GM23338 (cell line): Measurements from ENCODE around the gene ENPP4. TPM values are rescaled to one million over a fixed set of nuclear protein-coding genes. Genes with fewer than 3 reads are reported as not detected.

Experiments
- ATAC-seq: fragments of 200-7000 bp; cut with Tn5 transposase; 3 replicates; pipeline ENCODE4 v1.9.1; 2020
- DNase-seq: peaks from one replicate; pipeline ENCODE4 v3.0.0-alpha.2; 2015; ENCODE audit warnings: low spot score
- H2AFZ ChIP-seq: fragments of 200-600 bp; sonication (generic); 2 replicates; pipeline ENCODE4 v1.8.0; 2016; ENCODE audit warnings: antibody characterized with exemption, mild to moderate bottlenecking, moderate library complexity
- H3F3A ChIP-seq: fragments of 200-600 bp; sonication (generic); replicated peaks from 2 replicates; pipeline ENCODE4 v1.8.0; 2017; ENCODE audit warnings: antibody characterized with exemption, mixed run types, low read depth
- H3K27ac ChIP-seq: fragments of 200-600 bp; sonication (generic); 2 replicates; pipeline ENCODE4 v1.6.1; 2016; ENCODE audit warnings: low read depth
- H3K27me3 ChIP-seq: fragments of 200-600 bp; sonication (generic); 2 replicates; pipeline ENCODE4 v1.8.0; 2016; ENCODE audit warnings: mild to moderate bottlenecking, mixed run types, moderate library complexity; ENCODE audit not compliant: insufficient read depth
- H3K36me3 ChIP-seq: fragments of 200-600 bp; sonication (generic); 2 replicates; pipeline ENCODE4 v1.8.0; 2016; ENCODE audit warnings: mild to moderate bottlenecking; ENCODE audit not compliant: insufficient read depth
- H3K4me1 ChIP-seq: fragments of 200-600 bp; sonication (generic); 2 replicates; pipeline ENCODE4 v1.8.0; 2016; ENCODE audit warnings: mild to moderate bottlenecking, moderate library complexity; ENCODE audit not compliant: insufficient read depth
- H3K4me2 ChIP-seq: fragments of 200-600 bp; sonication (generic); 2 replicates; pipeline ENCODE4 v1.7.1; 2017; ENCODE audit warnings: mixed run types
- H3K4me3 ChIP-seq: fragments of 200-600 bp; sonication (generic); 2 replicates; pipeline ENCODE4 v1.6.1; 2016; ENCODE audit warnings: mixed run types
- H3K79me2 ChIP-seq: fragments of 200-600 bp; sonication (generic); replicated peaks from 2 replicates; pipeline ENCODE4 v1.8.0; 2017; ENCODE audit warnings: mild to moderate bottlenecking; ENCODE audit not compliant: insufficient read depth
- H3K9me2 ChIP-seq: fragments of 200-600 bp; sonication (generic); 2 replicates; pipeline ENCODE4 v1.8.0; 2017; ENCODE audit not compliant: insufficient read depth
- H4K20me1 ChIP-seq: fragments of 200-600 bp; sonication (generic); replicated peaks from 2 replicates; pipeline ENCODE4 v1.8.0; 2017; ENCODE audit warnings: mild to moderate bottlenecking; ENCODE audit not compliant: insufficient read depth
- H3K27ac Mint-ChIP-seq: 2 replicates; pipeline ENCODE4 v1.8.0; 2020; ENCODE audit warnings: inconsistent platforms, mild to moderate bottlenecking, moderate library complexity, mixed read lengths
- H3K27me3 Mint-ChIP-seq: 3 replicates; pipeline ENCODE4 v1.8.0; 2022; ENCODE audit warnings: low read depth, mild to moderate bottlenecking, moderate library complexity, mixed read lengths, inconsistent platforms; ENCODE audit not compliant: insufficient read depth, poor library complexity
- H3K36me3 Mint-ChIP-seq: 3 replicates; pipeline ENCODE4 v1.8.0; 2021; ENCODE audit warnings: low read depth, mild to moderate bottlenecking, inconsistent platforms, moderate library complexity, mixed read lengths
- H3K4me1 Mint-ChIP-seq: 3 replicates; pipeline ENCODE4 v1.8.0; 2020; ENCODE audit warnings: mild to moderate bottlenecking, inconsistent platforms, mixed read lengths
- H3K4me3 Mint-ChIP-seq: 3 replicates; pipeline ENCODE4 v1.8.0; 2021; ENCODE audit warnings: moderate library complexity, mild to moderate bottlenecking, inconsistent platforms, mixed read lengths
- H3K9me3 Mint-ChIP-seq: 3 replicates; pipeline ENCODE4 v1.8.0; 2020; ENCODE audit warnings: moderate library complexity, mild to moderate bottlenecking, inconsistent platforms, mixed read lengths
- CREB1 ChIP-seq: fragments of 250-450 bp; sonication (Bioruptor Pico); IDR thresholded peaks from 2 replicates; pipeline ENCODE4 v1.5.0; 2020; ENCODE audit warnings: low read depth, mild to moderate bottlenecking, moderate library complexity
- CTCF ChIP-seq, 2 experiments: fragments of 200-600 bp in 1 of 2; sonication (generic) in 1 of 2; conservative IDR thresholded peaks; 2 replicates each; pipeline versions ENCODE4 v1.5.1 to v1.6.1; 2016 to 2017; ENCODE audit warnings: antibody characterized with exemption in 2 of 2, low read depth in 2 of 2, mild to moderate bottlenecking in 2 of 2, moderate library complexity in 1 of 2
- ETS1 ChIP-seq: IDR thresholded peaks from 2 replicates; pipeline ENCODE4 v1.6.1; 2016; ENCODE audit warnings: antibody characterized with exemption
- EZH2 ChIP-seq: fragments of 200-600 bp; sonication (generic); IDR thresholded peaks from one replicate; pipeline ENCODE4 v1.8.0; 2017; ENCODE audit warnings: antibody characterized with exemption, mild to moderate bottlenecking, low read depth; ENCODE audit not compliant: unreplicated experiment
- EZH2phosphoT487 ChIP-seq: fragments of 200-600 bp; sonication (generic); IDR thresholded peaks from one replicate; pipeline ENCODE4 v1.8.1; 2018; ENCODE audit warnings: antibody characterized with exemption; ENCODE audit not compliant: unreplicated experiment
- JUNB ChIP-seq: IDR thresholded peaks from one replicate; pipeline ENCODE4 v1.6.1; 2016; ENCODE audit warnings: antibody characterized with exemption; ENCODE audit not compliant: unreplicated experiment
- NANOG ChIP-seq: IDR thresholded peaks from 2 replicates; pipeline ENCODE4 v1.6.1; 2016; ENCODE audit warnings: antibody characterized with exemption, borderline replicate concordance
- POLR2AphosphoS5 ChIP-seq: IDR thresholded peaks from 2 replicates; pipeline ENCODE4 v1.6.1; 2016; ENCODE audit warnings: antibody characterized with exemption, low read depth
- REST ChIP-seq: IDR thresholded peaks from one replicate; pipeline ENCODE4 v1.6.1; 2018; ENCODE audit warnings: antibody characterized with exemption; ENCODE audit not compliant: unreplicated experiment
- STAT1 ChIP-seq: IDR thresholded peaks from one replicate; pipeline ENCODE4 v1.6.1; 2016; ENCODE audit warnings: antibody characterized with exemption; ENCODE audit not compliant: unreplicated experiment
- ZNF114 ChIP-seq: fragments of 250-450 bp; sonication (Bioruptor Pico); IDR thresholded peaks from 2 replicates; pipeline ENCODE4 v1.5.0; 2020; ENCODE audit warnings: mild to moderate bottlenecking, moderate library complexity
- ZNF331 ChIP-seq: fragments of 250-450 bp; sonication (Bioruptor Pico); IDR thresholded peaks from 2 replicates; pipeline ENCODE4 v1.5.0; 2020; ENCODE audit warnings: low read depth, mild to moderate bottlenecking, moderate library complexity
- ZNF462 ChIP-seq: fragments of 250-450 bp; sonication (Bioruptor Pico); IDR thresholded peaks from 2 replicates; pipeline ENCODE4 v1.5.0; 2020; ENCODE audit warnings: mild to moderate bottlenecking, moderate library complexity
- polyA plus RNA-seq: library from polyadenylated mRNA; unstranded; fragments of >200 nt; fragmentation: Nextera tagmentation; extraction: Ambion mirVana; gene quantifications from 2 replicates; pipeline ENCODE4 v1.2.1, GENCODE V29; 2016
- total RNA-seq: library from RNA; depleted of rRNA; stranded (reverse); fragments of >200 nt; shearing (Covaris generic); gene quantifications from 2 replicates; pipeline ENCODE4 v1.2.3, GENCODE V29; 2014

Gene ENPP4
- total and polyA plus RNA-seq, 2 experiments from 2014 or later: 2.2 to 4.4 TPM

- ATAC-seq (no peak), DNase-seq (no peak)
- peaks cover 2% of the 10 kb centered on the region for H3K27me3 Mint-ChIP-seq
- peaks cover 32% of the 10 kb centered on the region for H3K9me3 Mint-ChIP-seq
- H3K4me1 ChIP-seq: no peaks in the 10 kb centered on the region
- no peak overlapping the region for H3K4me2 ChIP-seq
- H3K27me3 ChIP-seq: no peaks in the 10 kb centered on the region
- H3K27ac Mint-ChIP-seq: no peak overlapping the region
- H3K4me3 ChIP-seq: no peak overlapping the region
- H3K36me3 Mint-ChIP-seq: peaks cover 20% of the 10 kb centered on the region
- no peaks in the 10 kb centered on the region for H3K4me1 Mint-ChIP-seq
- TF ChIP-seq ZNF331 (CRISPR knock-in tag): no peak
- TF ChIP-seq NANOG: no peak
- TF ChIP-seq CREB1 (CRISPR knock-in tag): no peak
- no peak for TF ChIP-seq POLR2AphosphoS5
- TF ChIP-seq JUNB: no peak
- TF ChIP-seq ZNF462 (CRISPR knock-in tag): no peak
- TF ChIP-seq REST: no peak
- TF ChIP-seq STAT1: no peak
- no peak for TF ChIP-seq ZNF114 (CRISPR knock-in tag)
- no peak for TF ChIP-seq EZH2
- no peak for TF ChIP-seq CTCF (conservative IDR thresholded peaks at IDR 0.05; ENCODE audit: low read depth in 2 of 2)
- TF ChIP-seq ETS1: no peak
- TF ChIP-seq EZH2phosphoT487: no peak
- no peaks in the 10 kb centered on the region for H3K79me2 ChIP-seq
- H3K27ac ChIP-seq: no peak overlapping the region
- H3F3A ChIP-seq: no peaks in the 10 kb centered on the region
- H3K9me2 ChIP-seq: no peaks in the 10 kb centered on the region; the same call in 1 of the 2 replicates
- no peaks in the 10 kb centered on the region for H3K36me3 ChIP-seq
- no peak overlapping the region for H3K4me3 Mint-ChIP-seq
- H2AFZ ChIP-seq: no peak overlapping the region
- no peaks in the 10 kb centered on the region for H4K20me1 ChIP-seq
Observed at GRCh38 chr6:46095251-46095650, 34.5 kb upstream of the ENPP4 start.
